NCI-H748 treated with DMSO at 0.1 percent for 48 hours (cell line): Measurements from ENCODE around the gene SCGB1A1.
"Not testable (repeated sequence)": the region's sequence is repeated elsewhere in the genome, so short reads cannot be mapped to it uniquely, and the experiment has no call there.

Source experiments
- DNase-seq: peaks from one replicate; lab custom pipeline; 2025; lab: John Stamatoyannopoulos, UW

Gene SCGB1A1

GRCh38 chr11:62421996-62422395 is 3.2 kb downstream of the SCGB1A1 start:
- DNase-seq, result no peak

DNA sequence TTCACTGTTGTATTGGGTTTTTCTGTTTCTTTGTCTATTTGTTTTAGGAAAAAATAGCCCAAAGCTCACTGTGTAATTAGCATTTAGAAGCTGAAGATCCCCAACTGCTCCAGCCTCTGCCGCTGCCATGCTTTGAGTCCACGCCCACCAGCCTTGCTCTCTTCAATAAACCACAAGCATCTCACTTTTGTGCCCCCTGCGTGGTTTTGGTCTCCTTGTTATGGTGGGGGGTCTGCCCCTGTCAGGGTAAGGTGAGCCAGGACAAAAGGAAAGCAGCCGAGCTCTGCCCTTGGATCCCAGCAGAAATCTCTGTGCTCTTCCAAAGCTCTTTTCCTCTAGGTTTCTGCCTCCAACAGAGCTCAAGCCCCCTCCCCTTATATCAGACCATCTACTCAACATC is 4.2 kb downstream of the SCGB1A1 start:
- no peak for DNase-seq

DNA sequence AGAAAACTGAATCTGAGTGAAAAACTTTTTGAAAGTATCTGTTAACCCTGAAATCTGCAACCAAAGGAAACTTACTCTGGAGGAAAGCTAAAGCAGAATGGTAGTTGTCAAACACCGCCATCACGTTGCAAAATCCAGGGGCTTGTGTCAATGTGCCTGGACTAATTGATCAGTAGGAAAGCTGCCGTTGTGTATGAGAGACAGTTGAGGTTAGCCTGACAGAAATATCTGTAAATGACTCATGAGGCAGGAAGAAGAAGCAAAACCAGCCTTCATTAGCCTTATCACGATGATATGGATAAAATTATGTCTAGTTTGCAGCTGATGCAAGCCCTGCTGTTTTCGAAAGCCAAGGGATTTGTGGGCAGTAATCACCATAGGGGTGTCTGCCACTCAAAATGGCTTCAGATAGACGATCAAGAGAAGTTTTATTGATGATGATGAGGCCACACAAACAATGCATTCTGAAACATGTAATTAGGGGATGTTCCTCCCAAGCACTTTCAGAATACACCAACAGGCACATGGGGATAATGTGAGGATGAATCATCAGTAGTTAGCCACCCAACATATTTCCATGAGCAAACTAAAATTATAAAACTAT is 8.9 kb downstream of the SCGB1A1 start:
- no peak for DNase-seq

- no peak for DNase-seq
These were observed 10.2 kb downstream of the SCGB1A1 start for GRCh38 chr11:62428871-62429560.

DNA sequence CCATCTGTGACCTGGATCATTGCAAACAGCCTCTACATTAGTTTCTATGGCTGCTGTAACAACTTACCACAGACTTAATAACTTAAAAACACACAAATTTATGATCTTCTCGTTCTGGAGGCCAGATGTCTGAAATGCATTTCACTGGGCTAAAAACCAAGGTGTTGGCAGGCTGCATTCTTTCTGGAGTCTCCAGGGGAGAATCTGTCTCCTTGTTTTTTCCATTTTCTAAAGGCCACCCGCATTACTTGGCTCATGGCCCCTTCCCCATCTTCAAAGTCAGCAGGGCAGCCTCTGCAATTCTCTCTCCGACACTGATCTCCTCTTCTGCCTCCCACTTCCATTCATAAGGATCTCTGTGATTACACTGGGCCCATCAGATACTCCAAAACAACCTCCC is 11.6 kb downstream of the SCGB1A1 start:
- DNase-seq, result no peak

- no peak for DNase-seq
These were observed 12.5 kb downstream of the SCGB1A1 start for GRCh38 chr11:62431171-62431901.

DNA sequence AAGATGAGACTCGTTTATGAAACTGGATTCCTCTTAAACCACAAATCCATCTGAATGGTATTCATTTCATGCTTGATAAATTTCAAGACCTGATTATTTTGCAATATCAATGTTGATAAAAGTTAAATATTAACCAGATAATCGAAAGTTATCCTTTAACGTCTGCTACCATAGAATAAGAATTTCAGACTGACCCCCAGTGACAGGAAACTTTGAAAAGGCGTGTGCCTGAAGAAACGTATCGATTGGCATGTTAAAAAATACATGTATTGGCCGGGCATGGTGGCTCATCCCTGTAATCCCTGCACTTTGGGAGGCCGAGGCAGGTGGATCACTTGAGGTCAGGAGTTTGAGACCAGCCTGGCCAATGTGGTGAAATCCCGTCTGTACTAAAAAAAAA is 13.9 kb downstream of the SCGB1A1 start:
- no peak for DNase-seq

- DNase-seq, result no peak
These were observed 14.5 kb downstream of the SCGB1A1 start for GRCh38 chr11:62433141-62433903.

DNA sequence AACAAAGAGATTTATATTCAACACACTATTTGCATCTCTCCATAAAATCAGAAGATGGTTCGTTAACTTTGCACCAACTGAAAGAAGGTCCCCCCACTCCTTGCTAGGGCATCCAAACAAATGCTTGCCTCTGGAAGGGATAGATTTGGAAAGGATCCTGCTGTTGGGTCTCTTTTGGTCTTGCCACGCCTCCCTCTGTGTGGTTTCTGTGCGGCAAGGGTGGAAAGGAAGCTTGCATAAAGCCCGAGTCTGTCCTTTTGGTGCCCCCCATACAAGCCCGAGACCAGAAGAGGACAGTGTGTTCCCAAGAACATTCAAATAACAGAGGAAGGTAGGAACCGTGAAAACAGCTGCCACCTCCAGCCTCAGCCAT is 15.1 kb downstream of the SCGB1A1 start:
- DNase-seq, result no peak

DNA sequence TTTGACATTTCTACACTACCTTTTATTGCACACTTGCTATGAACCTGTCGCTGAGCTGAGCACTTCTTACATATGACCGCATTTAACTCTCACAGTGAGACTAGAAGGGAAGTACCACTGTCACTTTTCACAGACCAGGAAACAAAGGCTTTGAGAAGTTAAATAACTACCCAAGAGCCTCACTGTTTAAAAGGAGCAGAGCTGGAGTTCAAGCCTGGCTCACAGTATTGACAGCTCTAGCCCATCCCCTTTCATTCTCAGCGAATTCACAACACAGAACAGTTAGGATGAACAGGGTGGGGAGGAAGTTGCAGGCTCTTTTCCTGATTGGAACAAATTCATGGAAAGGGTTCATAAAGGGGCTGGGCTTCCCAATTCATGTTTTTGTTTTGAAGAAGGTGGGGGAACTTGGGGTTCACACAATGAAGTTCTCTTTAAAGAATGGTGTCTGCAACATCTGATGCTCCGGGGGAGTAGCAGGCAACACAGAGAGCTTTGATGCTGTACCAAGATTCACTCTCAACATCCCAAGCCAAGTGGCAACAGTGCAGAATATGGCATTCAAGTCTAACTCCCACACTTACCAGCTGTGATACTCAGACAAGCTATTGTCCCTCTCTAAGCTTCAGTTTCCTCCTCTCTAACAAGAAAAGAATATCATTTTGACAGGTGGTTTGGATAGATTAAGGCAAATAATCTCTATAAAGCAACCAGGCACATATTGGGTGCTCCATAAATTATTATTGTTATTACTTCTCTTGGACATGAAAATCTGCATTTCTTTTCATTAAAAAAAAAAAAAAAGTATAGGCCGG is 17.2 kb downstream of the SCGB1A1 start:
- no peak for DNase-seq

DNA sequence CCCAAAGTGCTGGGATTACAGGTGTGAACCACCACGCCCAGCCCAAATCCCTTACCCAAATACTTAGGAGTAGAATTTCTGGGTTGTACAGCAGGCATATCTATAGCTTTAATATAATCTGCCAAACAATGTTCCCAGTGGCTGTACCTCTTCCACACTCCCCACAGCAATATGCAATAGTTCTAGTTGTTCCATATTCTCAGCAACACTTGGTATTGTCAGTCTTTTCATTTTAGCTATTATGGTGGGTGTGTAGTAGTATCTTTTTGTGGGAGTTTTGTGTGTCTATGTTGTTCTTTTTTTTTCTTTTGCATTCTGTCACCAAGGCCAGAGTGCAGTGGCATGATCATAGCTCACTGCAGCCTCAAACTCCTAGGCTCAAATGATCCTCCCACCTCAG is 18.8 kb downstream of the SCGB1A1 start:
- DNase-seq, result no peak

DNA sequence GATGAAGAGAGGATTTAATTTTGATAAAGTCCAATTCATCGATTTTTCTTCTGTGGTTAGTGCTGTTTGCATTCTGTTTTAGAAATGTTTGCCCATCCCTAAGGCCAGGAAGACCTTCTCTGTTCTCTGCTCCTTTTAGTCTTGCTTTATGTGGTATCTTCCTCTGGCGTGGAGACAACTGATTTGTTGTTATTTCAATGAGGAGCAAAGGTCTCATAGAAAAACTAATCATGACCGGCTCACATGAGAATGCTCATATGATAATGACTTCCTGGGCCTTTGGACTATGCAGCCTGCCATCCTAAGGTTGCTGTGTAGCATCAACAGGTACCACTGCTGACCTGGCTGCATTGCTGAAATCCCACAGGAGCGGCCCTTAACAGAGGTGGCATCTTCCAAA is 19.8 kb downstream of the SCGB1A1 start:
- no peak for DNase-seq

DNA sequence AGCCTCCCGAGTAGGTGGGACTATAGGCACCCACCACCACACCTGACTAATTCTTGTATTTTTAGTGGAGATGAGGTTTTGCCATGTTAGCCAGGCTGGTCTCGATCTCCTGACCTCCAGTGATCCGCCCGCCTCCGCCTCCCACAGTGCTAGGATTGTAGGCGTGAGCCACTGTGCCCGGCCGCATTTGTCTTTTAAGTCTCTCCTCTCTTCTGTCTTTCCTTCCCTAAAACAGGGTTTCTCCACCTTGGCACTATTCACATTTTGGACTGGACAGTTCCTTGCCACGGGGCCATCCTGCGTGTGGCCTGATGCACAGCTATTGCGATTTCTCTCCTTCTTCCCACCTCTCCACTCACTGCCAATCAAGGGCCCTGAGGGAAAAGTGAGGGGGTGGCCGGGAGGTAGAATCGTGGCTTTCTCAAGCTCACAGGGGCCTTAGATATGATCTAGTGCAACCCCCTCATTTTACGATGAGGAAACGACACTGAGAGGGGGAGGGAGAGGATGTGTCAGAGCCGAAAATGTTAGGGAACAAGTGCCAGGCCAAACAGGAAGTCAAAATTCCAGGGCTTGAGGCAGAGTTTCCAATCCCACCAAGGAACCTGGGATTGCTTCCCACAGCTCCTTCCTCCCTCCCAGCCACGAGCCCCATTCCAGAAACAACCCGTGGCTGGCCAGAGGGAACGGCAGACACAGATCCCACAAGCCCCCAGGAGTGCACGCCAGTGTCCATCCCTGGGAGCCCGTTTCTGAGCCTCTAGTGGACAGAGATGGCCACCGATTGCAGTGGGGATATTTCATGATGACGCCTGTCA is 21.2 kb downstream of the SCGB1A1 start:
- no peak for DNase-seq

GRCh38 chr11:62443390-62444235 is 24.8 kb downstream of the SCGB1A1 start:
- DNase-seq, result no peak

DNA sequence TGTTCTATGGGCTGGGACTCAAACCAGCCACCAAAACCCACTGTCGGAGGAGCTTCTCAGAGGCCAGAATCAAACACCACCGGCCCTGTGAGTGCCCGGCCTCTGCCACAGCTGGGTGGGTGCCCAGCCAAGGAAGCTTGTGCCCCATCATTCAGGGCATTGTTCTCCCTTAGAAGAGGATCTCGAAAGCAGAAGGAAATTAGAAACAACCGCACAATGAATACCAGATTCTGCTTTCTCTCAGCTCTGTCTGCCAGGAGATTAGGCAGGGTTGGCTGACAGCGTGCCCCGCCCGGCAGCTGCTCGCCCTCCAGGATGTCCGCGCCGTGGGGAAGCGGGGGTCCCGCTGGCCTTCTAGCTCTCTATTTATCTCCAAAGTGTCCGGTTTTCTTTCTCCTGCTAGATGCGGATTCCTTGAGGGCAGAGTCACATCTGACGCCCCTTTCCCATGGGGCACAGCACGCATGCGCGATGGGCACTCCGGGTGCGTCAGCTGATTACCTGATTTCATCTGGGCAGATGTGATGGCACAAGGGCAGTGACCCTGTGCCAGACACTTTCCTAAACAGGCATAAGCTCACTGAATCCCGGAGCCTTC is 25.5 kb downstream of the SCGB1A1 start:
- peak; percentile 14 for DNase-seq

DNA sequence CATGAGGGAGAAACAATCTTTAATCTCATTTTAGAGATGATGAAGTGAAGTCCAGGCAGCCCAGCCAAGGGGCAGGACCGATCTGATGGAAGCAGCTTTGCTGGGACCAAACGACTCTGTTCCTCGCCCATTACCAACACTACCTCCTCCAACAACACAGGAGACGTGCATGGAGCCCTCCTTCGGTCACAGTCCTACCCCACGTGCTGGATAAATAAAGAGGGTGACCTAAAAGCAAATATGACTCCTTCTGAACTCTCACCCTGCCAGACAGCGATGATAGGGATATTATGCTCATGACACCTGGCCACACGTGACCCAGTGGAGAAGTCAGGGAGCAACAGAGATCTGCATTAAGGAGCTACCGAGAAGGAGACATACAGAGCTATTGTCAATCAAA is 26.0 kb downstream of the SCGB1A1 start:
- DNase-seq, result no peak

GRCh38 chr11:62445314-62445740 is 26.5 kb downstream of the SCGB1A1 start:
- no peak for DNase-seq

DNA sequence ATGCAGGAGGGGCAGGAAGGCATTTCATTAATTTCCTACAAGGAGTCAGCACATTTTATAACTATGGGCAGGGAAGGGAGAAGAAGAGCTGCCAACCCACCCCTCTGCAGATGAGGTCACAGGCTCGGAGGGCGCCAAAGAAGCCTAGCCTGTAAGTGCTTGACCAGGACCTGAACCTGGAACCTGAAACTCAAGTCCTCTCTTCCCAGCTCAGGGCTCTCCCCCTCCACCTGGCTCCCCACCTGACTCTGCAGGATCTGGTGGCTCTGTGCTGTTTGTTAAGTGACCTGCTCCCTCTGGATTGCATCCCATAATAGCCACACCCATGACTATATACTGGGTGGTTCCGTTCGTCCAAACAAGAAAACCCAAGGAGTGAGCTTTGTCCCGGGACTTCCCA is 27.3 kb downstream of the SCGB1A1 start:
- DNase-seq, result no peak

GRCh38 chr11:62449451-62449851 is 30.6 kb downstream of the SCGB1A1 start:
- DNase-seq, result no peak

DNA sequence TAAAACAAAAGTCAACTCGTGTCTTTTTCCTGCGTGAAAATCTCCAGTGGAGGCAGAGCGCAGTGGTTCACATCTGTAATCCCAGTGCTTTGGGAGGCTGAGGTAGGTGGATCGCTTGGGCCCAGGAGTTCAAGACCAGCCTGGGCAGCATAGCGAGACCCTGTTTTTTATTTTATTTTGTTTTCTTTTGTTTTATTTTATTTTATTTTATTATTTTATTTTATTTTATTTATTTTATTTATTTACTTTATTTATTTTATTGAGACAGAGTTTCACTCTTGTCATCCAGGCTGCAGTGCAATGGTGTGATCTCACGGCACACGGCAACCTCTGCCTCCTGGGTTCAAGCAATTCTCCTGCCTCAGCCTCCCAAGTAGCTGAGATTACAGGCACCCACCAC is 31.1 kb downstream of the SCGB1A1 start:
- not testable (repeated sequence) for DNase-seq
